Breast epithelium (tissue), 3 donors: ENCODE measurements around the gene WASHC1.
"Not testable (repeated sequence)": the region's sequence is repeated elsewhere in the genome, so short reads cannot be mapped to it uniquely, and the experiment has no call there.

Experiments
- POLR2A ChIP-seq: fragments of 450-650 bp; IDR thresholded peaks from one replicate; pipeline ENCODE4 v1.6.1; 2016; ENCODE audit warnings: antibody characterized with exemption, mild to moderate bottlenecking, moderate library complexity
- TF ChIP-seq, protein P1 (sequence below), 3 donors: fragments of 450-650 bp; IDR thresholded peaks; one replicate each; pipeline ENCODE4 v1.5.1; 2016 to 2017; ENCODE audit warnings: antibody characterized with exemption in 3 of 3, mild to moderate bottlenecking in 3 of 3, moderate library complexity in 3 of 3

DNA sequence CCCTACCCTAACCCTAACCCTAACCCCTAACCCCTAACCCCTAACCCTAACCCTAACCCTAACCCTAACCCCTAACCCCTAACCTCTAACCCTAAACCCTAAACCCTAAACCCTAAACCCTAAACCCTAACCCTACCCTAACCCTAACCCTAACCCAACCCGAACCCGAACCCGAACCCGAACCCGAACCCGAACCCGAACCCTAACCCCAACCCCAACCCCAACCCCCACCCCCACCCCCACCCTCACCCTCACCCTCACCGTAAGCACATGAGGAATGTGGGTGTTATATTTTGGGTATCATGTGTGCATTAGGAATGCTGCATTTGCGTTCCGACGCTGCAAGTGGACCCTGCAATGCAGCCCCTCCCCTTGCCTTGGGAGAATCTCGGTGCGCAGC lies 19.0 kb downstream of the WASHC1 start:
- TF ChIP-seq, protein P1, sequence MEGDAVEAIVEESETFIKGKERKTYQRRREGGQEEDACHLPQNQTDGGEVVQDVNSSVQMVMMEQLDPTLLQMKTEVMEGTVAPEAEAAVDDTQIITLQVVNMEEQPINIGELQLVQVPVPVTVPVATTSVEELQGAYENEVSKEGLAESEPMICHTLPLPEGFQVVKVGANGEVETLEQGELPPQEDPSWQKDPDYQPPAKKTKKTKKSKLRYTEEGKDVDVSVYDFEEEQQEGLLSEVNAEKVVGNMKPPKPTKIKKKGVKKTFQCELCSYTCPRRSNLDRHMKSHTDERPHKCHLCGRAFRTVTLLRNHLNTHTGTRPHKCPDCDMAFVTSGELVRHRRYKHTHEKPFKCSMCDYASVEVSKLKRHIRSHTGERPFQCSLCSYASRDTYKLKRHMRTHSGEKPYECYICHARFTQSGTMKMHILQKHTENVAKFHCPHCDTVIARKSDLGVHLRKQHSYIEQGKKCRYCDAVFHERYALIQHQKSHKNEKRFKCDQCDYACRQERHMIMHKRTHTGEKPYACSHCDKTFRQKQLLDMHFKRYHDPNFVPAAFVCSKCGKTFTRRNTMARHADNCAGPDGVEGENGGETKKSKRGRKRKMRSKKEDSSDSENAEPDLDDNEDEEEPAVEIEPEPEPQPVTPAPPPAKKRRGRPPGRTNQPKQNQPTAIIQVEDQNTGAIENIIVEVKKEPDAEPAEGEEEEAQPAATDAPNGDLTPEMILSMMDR (IDR thresholded peaks at IDR 0.05): not testable (repeated sequence)
- TF ChIP-seq POLR2A: not testable (repeated sequence)
